ENCODE measurements around the gene PTPRA.

DNA sequence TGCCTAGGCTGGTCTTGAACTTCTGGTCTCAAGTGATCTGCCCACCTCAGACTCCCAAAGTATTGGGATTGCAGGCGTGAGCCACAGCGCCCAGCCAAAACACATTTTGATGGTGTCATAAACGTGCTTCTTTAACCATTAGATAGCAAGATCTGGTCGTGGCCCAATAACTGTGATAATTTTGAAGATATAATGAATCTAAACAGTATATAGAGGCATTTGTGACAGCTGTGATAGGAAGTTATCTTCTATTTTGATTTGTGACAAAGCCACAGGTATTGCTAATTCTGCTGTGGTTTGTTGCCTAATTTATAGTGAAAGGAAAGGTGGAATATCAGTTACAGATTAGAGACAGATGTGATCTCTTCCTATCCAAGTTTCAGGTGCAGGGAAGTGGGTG lies 197.4 kb downstream of the PTPRA start:
- TF ChIP-seq YY1 (IDR thresholded peaks at IDR 0.05; ENCODE audit: insufficient read depth, insufficient read length): no peak
- no peak for TF ChIP-seq ZNF274 (IDR thresholded peaks at IDR 0.05; ENCODE audit: low read depth, low read length)

Measured in NT2/D1 (cell line).